A673 (cell line): ENCODE measurements around the gene ARHGAP12.

Source experiments
- EZH2 ChIP-seq: fragments of 200-600 bp; sonication (generic); IDR thresholded peaks from 2 replicates; pipeline ENCODE4 v1.6.1; 2017; ENCODE audit warnings: borderline replicate concordance, low read depth, mild to moderate bottlenecking, mixed read lengths, antibody characterized with exemption, low read length; ENCODE audit not compliant: poor library complexity, severe bottlenecking
- TF ChIP-seq, protein P1 (sequence below): fragments of 300-800, 200-600 bp; sonication (generic); conservative IDR thresholded peaks from 2 replicates; pipeline ENCODE4 v1.5.1; 2017; ENCODE audit warnings: low read depth, mild to moderate bottlenecking, antibody characterized with exemption, low read length, moderate library complexity, mixed read lengths

GRCh38 chr10:31867646-31868045, 61.0 kb downstream of the ARHGAP12 start:
- TF ChIP-seq, protein P1, sequence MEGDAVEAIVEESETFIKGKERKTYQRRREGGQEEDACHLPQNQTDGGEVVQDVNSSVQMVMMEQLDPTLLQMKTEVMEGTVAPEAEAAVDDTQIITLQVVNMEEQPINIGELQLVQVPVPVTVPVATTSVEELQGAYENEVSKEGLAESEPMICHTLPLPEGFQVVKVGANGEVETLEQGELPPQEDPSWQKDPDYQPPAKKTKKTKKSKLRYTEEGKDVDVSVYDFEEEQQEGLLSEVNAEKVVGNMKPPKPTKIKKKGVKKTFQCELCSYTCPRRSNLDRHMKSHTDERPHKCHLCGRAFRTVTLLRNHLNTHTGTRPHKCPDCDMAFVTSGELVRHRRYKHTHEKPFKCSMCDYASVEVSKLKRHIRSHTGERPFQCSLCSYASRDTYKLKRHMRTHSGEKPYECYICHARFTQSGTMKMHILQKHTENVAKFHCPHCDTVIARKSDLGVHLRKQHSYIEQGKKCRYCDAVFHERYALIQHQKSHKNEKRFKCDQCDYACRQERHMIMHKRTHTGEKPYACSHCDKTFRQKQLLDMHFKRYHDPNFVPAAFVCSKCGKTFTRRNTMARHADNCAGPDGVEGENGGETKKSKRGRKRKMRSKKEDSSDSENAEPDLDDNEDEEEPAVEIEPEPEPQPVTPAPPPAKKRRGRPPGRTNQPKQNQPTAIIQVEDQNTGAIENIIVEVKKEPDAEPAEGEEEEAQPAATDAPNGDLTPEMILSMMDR = no peak
- no peak for TF ChIP-seq EZH2
